B cell (primary cell): Measurements from ENCODE around the gene LRCOL1. TPM values are rescaled to one million over a fixed set of nuclear protein-coding genes. Genes with fewer than 3 reads are reported as not detected.

Experiments
- ATAC-seq: fragments of 200-7000 bp; cut with Tn5 transposase; one replicate; pipeline ENCODE4 v1.10.0; 2021; ENCODE audit warnings: low read depth, mild to moderate bottlenecking, moderate number of reproducible peaks, moderate library complexity
- CTCF ChIA-PET: fragments of 350-600 bp; sonication (Branson Sonifier 250); formaldehyde crosslinking; loops from one replicate; lab custom pipeline; 2021; ENCODE audit warnings: antibody characterized with exemption, inconsistent platforms; lab: Charles Lee
- POLR2A ChIA-PET: fragments of 350-600 bp; sonication (Branson Sonifier 250); formaldehyde crosslinking; loops from one replicate; lab custom pipeline; 2021; ENCODE audit warnings: antibody characterized with exemption; lab: Charles Lee
- DNase-seq: peaks from one replicate; pipeline ENCODE4 v3.0.0; 2013
- H2AFZ ChIP-seq: 2 replicates; pipeline ENCODE4 v1.6.1; 2012; ENCODE audit warnings: mild to moderate bottlenecking, low read depth, low read length; ENCODE audit not compliant: insufficient read depth, poor library complexity, severe bottlenecking
- H3K27ac ChIP-seq, 2 donors: 1 replicate in 1 of 2; 2 replicates in 1 of 2; pipeline ENCODE4 v1.5.1; 2012 to 2013; ENCODE audit warnings: low read length in 2 of 2, mild to moderate bottlenecking in 2 of 2, moderate library complexity in 1 of 2
- H3K27me3 ChIP-seq, 4 experiments: fragments of 200-600 bp in 1 of 4; sonication (generic) in 1 of 4; replicated peaks in 1 of 4; 1 replicate in 2 of 4; 2 replicates in 2 of 4; pipeline versions ENCODE4 v1.6.1 to v1.7.0; 2013 to 2016; ENCODE audit warnings: low read length in 3 of 4, mild to moderate bottlenecking in 2 of 4, mixed read lengths in 1 of 4, moderate library complexity in 1 of 4; ENCODE audit not compliant: insufficient read depth in 4 of 4, control insufficient read depth in 3 of 4; ENCODE audit errors: control extremely low read depth in 1 of 4
- H3K36me3 ChIP-seq, 2 experiments: replicated peaks in 1 of 2; 1 replicate in 1 of 2; 2 replicates in 1 of 2; pipeline versions ENCODE4 v1.6.1 to v1.7.1; 2013; ENCODE audit warnings: low read length in 1 of 2; ENCODE audit not compliant: insufficient read depth in 2 of 2, control insufficient read depth in 1 of 2; ENCODE audit errors: control extremely low read depth in 1 of 2, extremely low read depth in 1 of 2
- H3K4me1 ChIP-seq, 2 donors: fragments of 200-600 bp in 1 of 2; sonication (generic) in 1 of 2; 1 replicate in 1 of 2; 2 replicates in 1 of 2; pipeline versions ENCODE4 v1.5.1 to v1.6.1; 2013 to 2017; ENCODE audit warnings: low read length in 2 of 2; ENCODE audit not compliant: control insufficient read depth in 2 of 2, insufficient read depth in 2 of 2
- H3K4me2 ChIP-seq: replicated peaks from 2 replicates; pipeline ENCODE3; 2012; ENCODE audit warnings: mild to moderate bottlenecking, low read depth, low read length; ENCODE audit not compliant: poor library complexity, severe bottlenecking
- H3K4me3 ChIP-seq, 5 experiments: fragments of 200-600 bp in 1 of 5; sonication (generic) in 1 of 5; 1 replicate in 3 of 5; 2 replicates in 2 of 5; pipeline versions ENCODE4 v1.5.1 to v1.7.0; 2011 to 2016; ENCODE audit warnings: low read length in 4 of 5, mild to moderate bottlenecking in 4 of 5, low read depth in 2 of 5, control low read depth in 1 of 5, moderate library complexity in 1 of 5; ENCODE audit not compliant: insufficient read depth in 1 of 5; ENCODE audit errors: control extremely low read depth in 1 of 5, extremely low read depth in 1 of 5
- H3K79me2 ChIP-seq: fragments of 200-600 bp; sonication (generic); one replicate; pipeline ENCODE4 v1.6.0; 2016; ENCODE audit warnings: low read length; ENCODE audit not compliant: control insufficient read depth, insufficient read depth
- H3K9ac ChIP-seq: fragments of 200-600 bp; sonication (generic); 2 replicates; pipeline ENCODE4 v1.6.1; 2017; ENCODE audit warnings: mild to moderate bottlenecking, low read length, moderate library complexity
- H3K9me3 ChIP-seq, 3 donors: one replicate each; pipeline versions ENCODE4 v1.6.1 to v1.7.1; 2013; ENCODE audit warnings: low read length in 2 of 3; ENCODE audit not compliant: control insufficient read depth in 2 of 3, insufficient read depth in 1 of 3; ENCODE audit errors: control extremely low read depth in 1 of 3
- H4K20me1 ChIP-seq: 2 replicates; pipeline ENCODE4 v1.6.0; 2012; ENCODE audit warnings: mild to moderate bottlenecking, low read length; ENCODE audit not compliant: insufficient read depth, control insufficient read depth, poor library complexity, severe bottlenecking
- H3K27ac Mint-ChIP-seq: one replicate; pipeline ENCODE4 v1.8.0; 2021; ENCODE audit warnings: mixed read lengths
- H3K27me3 Mint-ChIP-seq: one replicate; pipeline ENCODE4 v1.8.0; 2021; ENCODE audit warnings: mixed read lengths
- H3K4me1 Mint-ChIP-seq: one replicate; pipeline ENCODE4 v1.8.0; 2021; ENCODE audit warnings: mixed read lengths
- H3K4me3 Mint-ChIP-seq: one replicate; pipeline ENCODE4 v1.8.0; 2021; ENCODE audit warnings: mixed read lengths
- H3K9me3 Mint-ChIP-seq: one replicate; pipeline ENCODE4 v1.8.0; 2022; ENCODE audit warnings: mixed read lengths; ENCODE audit not compliant: insufficient read depth
- CTCF ChIP-seq: fragments of 200-600 bp; IDR thresholded peaks from one replicate; pipeline ENCODE4 v1.8.0; 2022; ENCODE audit warnings: antibody characterized with exemption, mild to moderate bottlenecking
- EZH2 ChIP-seq: IDR thresholded peaks from 2 replicates; pipeline ENCODE4 v1.6.1; 2012; ENCODE audit warnings: borderline replicate concordance, low read depth, mild to moderate bottlenecking, moderate library complexity, low read length; ENCODE audit not compliant: insufficient read depth, poor library complexity, severe bottlenecking
- WGBS: methylation state at CpG from one replicate; pipeline ENCODE4 v1.1.5; 2013; ENCODE audit warnings: missing lambda C conversion rate; ENCODE audit not compliant: insufficient coverage; 5-methylcytosine and 5-hydroxymethylcytosine counted together
- intact Hi-C: fragments of 100-400 bp; cut with micrococcal nuclease; formaldehyde crosslinking; loops from one replicate; pipeline ENCODE4 v1.10.0; 2022
- polyA plus RNA-seq: library from polyadenylated mRNA; depleted of rRNA; stranded (reverse); fragments of >200 nt; gene quantifications from 2 replicates; pipeline ENCODE4 v1.2.3, GENCODE V29; 2012
- total RNA-seq, 2 donors: library from RNA; stranded (reverse); fragments of 120-200 nt in 1 of 2; gene quantifications; 1 replicate in 1 of 2; 2 replicates in 1 of 2; pipeline versions ENCODE4 v1.2.3 to v1.2.4, GENCODE V29; 2013 to 2022

Gene LRCOL1
- total and polyA plus RNA-seq, 2 donors (not counting 1 experiment from before 2014, with no cell fraction given): not detected

GRCh38 chr12:132659146-132659545 lies 48.8 kb upstream of the LRCOL1 start:
- ChIA-PET CTCF (no interaction called here), POLR2A (no interaction called here)
- Mint-ChIP-seq H3K4me1 (no peaks in the 10 kb centered on the region), H3K27me3 (no peaks in the 10 kb centered on the region), H3K4me3 (no peak overlapping the region), H3K27ac (no peak overlapping the region), H3K9me3 (no peaks in the 10 kb centered on the region)
- Histone ChIP-seq H3K36me3 (peaks cover 16 to 73% of the 10 kb centered on the region in 2 experiments), H3K27me3 (no peaks in the 10 kb centered on the region), H3K4me1 (no peaks in the 10 kb centered on the region), H3K9ac (no peak overlapping the region), H3K27ac (no peak overlapping the region), H3K4me3 (no peak overlapping the region), H2AFZ (no peak overlapping the region), H3K9me3 (no peaks in the 10 kb centered on the region), H3K79me2 (no peaks in the 10 kb centered on the region), H4K20me1 (no peaks in the 10 kb centered on the region), H3K4me2 (no peak overlapping the region)
- DNase-seq: no peak
- TF ChIP-seq EZH2 (no peak), CTCF (no peak)
- ATAC-seq: no peak
- intact Hi-C loops: no loop called here
- 92% methylated on average over 16 of the region's 16 CpGs for WGBS

GRCh38 chr12:132658149-132658894 lies 47.9 kb upstream of the LRCOL1 start:
- Mint-ChIP-seq H3K27ac (no peak overlapping the region), H3K27me3 (no peaks in the 10 kb centered on the region), H3K9me3 (no peaks in the 10 kb centered on the region), H3K4me3 (no peak overlapping the region), H3K4me1 (no peaks in the 10 kb centered on the region)
- intact Hi-C loops: no loop called here
- Histone ChIP-seq H4K20me1 (no peaks in the 10 kb centered on the region), H3K4me3 (no peak overlapping the region), H3K36me3 (peaks cover 14 to 67% of the 10 kb centered on the region in 2 experiments), H3K9ac (no peak overlapping the region), H3K79me2 (no peaks in the 10 kb centered on the region), H3K9me3 (no peaks in the 10 kb centered on the region), H3K27ac (no peak overlapping the region), H3K4me1 (no peaks in the 10 kb centered on the region), H2AFZ (no peak overlapping the region), H3K27me3 (no peaks in the 10 kb centered on the region), H3K4me2 (no peak overlapping the region)
- 83% methylated on average over 29 of the region's 32 CpGs for WGBS
- CTCF ChIA-PET: interaction anchor here (0.8 kb wide), 1 partner anchor 43 kb away, joined by 3 read pairs; no protein-coding TSS in a partner anchor
- DNase-seq (no peak), ATAC-seq (no peak)
- POLR2A ChIA-PET: no interaction called here
- no peak for TF ChIP-seq CTCF
- no peak for TF ChIP-seq EZH2
